BJ (cell line): ENCODE data around the gene NCOA1. TPM values are rescaled to one million over a fixed set of nuclear protein-coding genes. Genes with fewer than 3 reads are reported as not detected.
"Not testable (repeated sequence)": the region's sequence is repeated elsewhere in the genome, so short reads cannot be mapped to it uniquely, and the experiment has no call there.

Experiments used
- CTCF ChIA-PET: fragments of 350-600 bp; formaldehyde crosslinking; extraction: SDS; loops from one replicate; lab custom pipeline; 2021; ENCODE audit warnings: antibody characterized with exemption, inconsistent platforms; lab: Yijun Ruan, JAX
- POLR2A ChIA-PET: fragments of 300-600 bp; sonication (Branson Sonifier 250); formaldehyde crosslinking; extraction: SDS; loops from one replicate; lab custom pipeline; 2021; ENCODE audit warnings: antibody characterized with exemption; lab: Charles Lee
- DNase-seq: peaks from one replicate; pipeline ENCODE4 v3.0.0-alpha.2; 2011; ENCODE audit warnings: low read depth
- H3K27me3 ChIP-seq: 2 replicates; pipeline ENCODE4 v1.6.0; 2011; ENCODE audit warnings: low read length; ENCODE audit not compliant: control insufficient read depth, insufficient read depth
- H3K36me3 ChIP-seq: 2 replicates; pipeline ENCODE4 v1.5.1; 2011; ENCODE audit warnings: low read length; ENCODE audit not compliant: control insufficient read depth, insufficient read depth
- H3K4me3 ChIP-seq: 2 replicates; pipeline ENCODE4 v1.5.1; 2011; ENCODE audit warnings: low read depth, mild to moderate bottlenecking, control low read depth, low read length
- polyA plus RNA-seq: library from polyadenylated mRNA; depleted of rRNA; stranded (reverse); fragments of >200 nt; gene quantifications from 2 replicates; pipeline ENCODE4 v1.2.3, GENCODE V29; 2011
- TF ChIP-seq, protein P1 (sequence below): IDR thresholded peaks from 2 replicates; pipeline ENCODE4 v1.5.1; 2011; ENCODE audit warnings: low read depth, mild to moderate bottlenecking, control low read depth, inconsistent platforms, low read length, moderate library complexity; ENCODE audit not compliant: insufficient read depth

NCOA1 gene
- polyA plus RNA-seq, 1 experiment = 16.0 TPM

DNA sequence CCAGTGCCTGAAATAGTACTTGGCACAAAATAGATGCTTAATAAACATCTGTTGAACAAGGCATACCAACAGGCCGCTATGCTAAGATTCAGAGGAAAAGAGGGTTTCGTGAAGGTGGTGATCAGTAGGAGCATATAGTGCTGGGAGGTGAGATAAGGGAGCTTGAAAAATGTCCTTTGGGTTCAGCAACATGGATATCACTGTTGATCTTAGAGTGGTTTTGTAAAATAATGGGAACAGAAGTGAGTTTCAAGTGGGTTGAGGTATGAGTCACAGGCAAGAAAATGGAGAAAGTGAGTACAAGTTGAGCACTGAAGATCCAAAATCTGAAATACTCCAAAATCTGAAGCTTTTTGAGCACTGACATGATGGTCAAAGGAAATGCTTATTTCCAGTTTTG, 306.6 kb downstream of the NCOA1 start:
- ChIA-PET CTCF (interaction anchor here (1.2 kb wide), 1 partner anchor 9 kb away, joined by 3 read pairs; no protein-coding TSS in a partner anchor), POLR2A (no interaction called here)
- no peak for DNase-seq
- Histone ChIP-seq H3K4me3 (no peak overlapping the region), H3K27me3 (no peaks in the 10 kb centered on the region), H3K36me3 (no peaks in the 10 kb centered on the region)
- TF ChIP-seq, protein P1, sequence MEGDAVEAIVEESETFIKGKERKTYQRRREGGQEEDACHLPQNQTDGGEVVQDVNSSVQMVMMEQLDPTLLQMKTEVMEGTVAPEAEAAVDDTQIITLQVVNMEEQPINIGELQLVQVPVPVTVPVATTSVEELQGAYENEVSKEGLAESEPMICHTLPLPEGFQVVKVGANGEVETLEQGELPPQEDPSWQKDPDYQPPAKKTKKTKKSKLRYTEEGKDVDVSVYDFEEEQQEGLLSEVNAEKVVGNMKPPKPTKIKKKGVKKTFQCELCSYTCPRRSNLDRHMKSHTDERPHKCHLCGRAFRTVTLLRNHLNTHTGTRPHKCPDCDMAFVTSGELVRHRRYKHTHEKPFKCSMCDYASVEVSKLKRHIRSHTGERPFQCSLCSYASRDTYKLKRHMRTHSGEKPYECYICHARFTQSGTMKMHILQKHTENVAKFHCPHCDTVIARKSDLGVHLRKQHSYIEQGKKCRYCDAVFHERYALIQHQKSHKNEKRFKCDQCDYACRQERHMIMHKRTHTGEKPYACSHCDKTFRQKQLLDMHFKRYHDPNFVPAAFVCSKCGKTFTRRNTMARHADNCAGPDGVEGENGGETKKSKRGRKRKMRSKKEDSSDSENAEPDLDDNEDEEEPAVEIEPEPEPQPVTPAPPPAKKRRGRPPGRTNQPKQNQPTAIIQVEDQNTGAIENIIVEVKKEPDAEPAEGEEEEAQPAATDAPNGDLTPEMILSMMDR = no peak

DNA sequence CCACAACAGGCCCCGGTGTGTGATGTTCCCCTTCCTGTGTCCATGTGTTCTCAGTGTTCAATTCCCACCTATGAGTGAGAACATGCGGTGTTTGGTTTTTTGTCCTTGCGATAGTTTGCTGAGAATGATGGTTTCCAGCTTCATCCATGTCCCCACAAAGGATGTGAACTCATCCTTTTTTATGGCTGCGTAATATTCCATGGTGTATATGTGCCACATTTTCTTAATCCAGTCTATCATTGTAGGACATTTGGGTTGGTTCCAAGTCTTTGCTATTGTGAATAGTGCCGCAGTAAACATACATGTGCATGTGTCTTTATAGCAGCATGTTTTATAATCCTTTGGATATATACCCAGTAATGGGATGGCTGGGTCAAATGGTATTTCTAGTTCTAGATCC, 309.4 kb downstream of the NCOA1 start:
- CTCF ChIA-PET, H3K4me3 ChIP-seq, POLR2A ChIA-PET, H3K36me3 ChIP-seq, DNase-seq, H3K27me3 ChIP-seq: not testable (repeated sequence)

DNA sequence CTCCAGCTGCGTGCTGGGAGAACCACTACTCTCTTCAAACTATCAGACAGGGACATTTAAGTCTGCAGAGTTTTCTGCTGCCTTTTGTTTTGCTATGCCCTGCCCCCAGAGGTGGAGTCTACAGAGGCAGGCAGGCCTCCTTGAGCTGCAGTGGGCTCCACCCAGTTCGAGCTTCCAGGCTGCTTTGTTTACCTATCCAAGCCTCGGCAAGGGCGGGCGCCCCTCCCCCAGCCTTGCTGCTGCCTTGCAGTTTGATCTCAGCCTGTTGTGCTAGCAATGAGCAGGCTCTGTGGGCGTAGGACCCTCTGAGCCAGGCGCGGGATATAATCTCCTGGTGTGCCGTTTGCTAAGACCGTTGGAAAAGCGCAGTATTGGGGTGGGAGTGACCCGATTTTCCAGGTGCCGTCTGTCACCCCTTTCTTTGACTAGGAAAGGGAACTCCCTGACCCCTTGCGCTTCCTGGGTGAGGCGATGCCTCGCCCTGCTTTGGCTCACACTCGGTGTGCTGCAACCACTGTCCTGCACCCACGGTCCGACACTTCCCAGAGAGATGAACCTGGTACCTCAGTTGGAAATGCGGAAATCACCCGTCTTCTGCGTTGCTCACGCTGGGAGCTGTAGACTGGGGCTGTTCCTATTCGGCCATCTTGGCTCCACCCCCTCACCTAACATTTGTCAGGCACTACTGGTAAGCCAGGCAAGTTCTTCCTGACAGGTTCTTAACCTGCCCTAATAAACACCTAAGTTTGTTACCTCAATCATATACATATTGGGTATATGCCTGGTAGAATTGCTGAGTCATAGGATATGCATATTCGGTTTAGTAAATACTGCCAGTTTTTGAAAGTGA, 315.0 kb downstream of the NCOA1 start:
- POLR2A ChIA-PET, H3K36me3 ChIP-seq, H3K27me3 ChIP-seq, H3K4me3 ChIP-seq, DNase-seq: not testable (repeated sequence)
- CTCF ChIA-PET = interaction anchor here (0.6 to 1.6 kb wide), 3 partner anchors 9 to 384 kb away, joined by 3 to 4 read pairs (median 3); no protein-coding TSS in a partner anchor

DNA sequence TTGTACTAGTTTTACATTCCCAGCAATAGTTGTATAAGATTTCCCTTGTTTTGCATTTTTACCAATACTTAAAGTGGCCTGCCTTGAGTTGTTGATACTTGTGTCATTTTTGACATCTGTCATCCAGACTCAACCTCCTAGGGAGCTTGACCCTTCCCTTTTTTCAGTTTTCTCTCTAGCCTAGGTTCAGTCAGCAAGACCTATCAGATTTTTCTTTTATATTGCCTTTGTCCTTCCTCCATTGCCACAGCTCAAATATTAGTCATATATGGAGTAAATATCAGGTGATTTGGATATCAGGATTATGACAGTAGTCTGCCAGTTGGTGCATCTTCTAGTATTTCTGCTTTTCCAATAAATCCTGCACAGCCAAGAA, 315.6 kb downstream of the NCOA1 start:
- no peaks in the 10 kb centered on the region for H3K36me3 ChIP-seq
- no peak overlapping the region for H3K4me3 ChIP-seq
- TF ChIP-seq, protein P1 = no peak
- H3K27me3 ChIP-seq = no peaks in the 10 kb centered on the region
- ChIA-PET POLR2A (no interaction called here), CTCF (interaction anchor here (1.6 kb wide), 1 partner anchor 10 kb away, joined by 3 read pairs; no protein-coding TSS in a partner anchor)
- no peak for DNase-seq

DNA sequence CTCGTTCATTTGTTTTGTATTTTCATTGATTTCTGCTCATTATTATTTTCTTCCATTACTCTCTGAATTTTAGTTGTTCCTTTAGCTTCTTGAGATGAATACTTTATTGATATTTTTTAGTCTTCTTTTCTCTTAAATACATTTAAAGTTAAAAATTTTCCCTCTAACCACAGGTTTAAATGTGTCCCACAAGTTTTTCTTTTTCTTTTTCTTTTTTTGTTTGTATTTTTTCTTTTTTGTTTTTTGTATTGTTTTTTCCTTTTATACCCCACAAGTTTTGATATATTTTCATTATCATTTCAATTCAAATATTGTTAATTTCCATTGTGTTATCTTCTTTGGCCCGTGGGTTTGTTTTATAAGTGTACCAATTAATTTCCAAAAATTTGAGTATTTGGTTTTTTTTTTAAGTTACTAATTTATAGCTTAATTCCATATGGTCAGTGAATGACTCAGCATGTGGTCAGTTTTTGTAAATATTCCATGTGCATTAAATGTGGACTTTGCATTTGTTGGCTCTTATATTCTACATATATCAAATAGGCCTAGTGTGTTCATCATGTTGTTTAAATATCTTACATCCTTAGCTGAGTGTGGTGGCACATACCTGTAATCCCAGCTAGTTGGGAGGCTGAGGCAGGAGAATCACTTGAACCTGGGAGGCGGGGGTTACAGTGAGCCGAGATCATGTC, 318.4 kb downstream of the NCOA1 start:
- Histone ChIP-seq H3K4me3 (no peak overlapping the region), H3K36me3 (no peaks in the 10 kb centered on the region), H3K27me3 (no peaks in the 10 kb centered on the region)
- DNase-seq = no peak
- POLR2A ChIA-PET = no interaction called here
- TF ChIP-seq, protein P1 = no peak
- CTCF ChIA-PET = interaction anchor here (0.6 kb wide), 1 partner anchor 986 kb away, joined by 5 read pairs; no protein-coding TSS in a partner anchor

DNA sequence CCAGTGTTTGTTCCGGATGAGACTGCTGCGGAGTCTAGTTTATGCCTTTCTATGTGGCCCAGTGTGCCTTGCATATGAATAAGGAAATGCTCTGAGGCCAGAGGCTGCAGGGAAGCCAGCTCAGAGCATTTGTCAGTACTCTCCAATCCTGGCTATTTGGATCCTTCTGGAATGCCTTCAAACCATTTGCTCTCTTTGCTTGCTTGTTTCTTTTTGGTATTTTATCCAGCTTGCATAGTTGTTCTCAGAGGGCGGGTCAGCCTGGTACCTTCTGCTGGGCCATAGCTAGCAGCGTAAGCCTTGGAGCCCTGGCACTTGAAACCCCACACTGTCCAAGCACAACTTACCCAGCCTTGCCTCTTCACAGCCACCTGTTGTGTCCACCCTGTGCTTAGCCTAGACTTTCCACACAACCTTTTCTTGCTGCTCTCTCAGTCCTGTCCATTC, 322.7 kb downstream of the NCOA1 start:
- Histone ChIP-seq H3K27me3 (no peaks in the 10 kb centered on the region), H3K36me3 (no peaks in the 10 kb centered on the region), H3K4me3 (no peak overlapping the region)
- CTCF ChIA-PET = interaction anchor here (1.1 kb wide), 1 partner anchor 404 kb away, joined by 7 read pairs; no protein-coding TSS in a partner anchor
- TF ChIP-seq, protein P1 = no peak
- DNase-seq = no peak
- POLR2A ChIA-PET = no interaction called here
